Heart left ventricle (tissue), 13 donors: ENCODE results near the gene GAS5.

ENCODE experiments used
- POLR2A ChIP-seq, 2 donors: fragments of 450-650 bp; IDR thresholded peaks; one replicate each; pipeline ENCODE4 v1.6.1; 2017; ENCODE audit warnings: antibody characterized with exemption in 2 of 2, mild to moderate bottlenecking in 2 of 2, moderate library complexity in 2 of 2
- TF ChIP-seq, protein P1 (sequence below), 12 donors: fragments of 200-600 bp; sonication (generic) in 4 of 12; IDR thresholded peaks; one replicate each; pipeline versions ENCODE4 v1.5.0 to v1.8.0; 2018 to 2022; ENCODE audit warnings: antibody characterized with exemption in 12 of 12, mild to moderate bottlenecking in 5 of 12
- donor health status: ischemic (EF 13 %, LVEDD 7.1; RV severe dilation, severe dysfunction).
- donor health status: DM: no; HTN: yes; CAD: no.
- donor health status: DM: no; HTN: no; CAD: no.
- donor health status: ischemic (EF 25% LVEDD 6.9; RV normal size, moderate dysfunction).
- donor health status: ischemic (EF 25% LVEDD 5.7; RV mildly dilated, moderate dysfunction).
- donor health status: ischemic (EF 35%, LVEDD 5.7; RV mildly dilated, moderate dysfunction).
- donor health status: nonischemic (EF 11% LVEDD 7.7; RV severe dilation, severe dysfunction).
- donor health status: DM: yes; HTN: yes; CAD: no.
- donor health status: PGD.
- donor health status: ischemic (EF 29% LVEDD 5.4; RV normal size, mild dysfunction).
- donor health status: nonischemic (EF 23%, LVEDD 6.1; RV moderate dilation, normal function).

DNA sequence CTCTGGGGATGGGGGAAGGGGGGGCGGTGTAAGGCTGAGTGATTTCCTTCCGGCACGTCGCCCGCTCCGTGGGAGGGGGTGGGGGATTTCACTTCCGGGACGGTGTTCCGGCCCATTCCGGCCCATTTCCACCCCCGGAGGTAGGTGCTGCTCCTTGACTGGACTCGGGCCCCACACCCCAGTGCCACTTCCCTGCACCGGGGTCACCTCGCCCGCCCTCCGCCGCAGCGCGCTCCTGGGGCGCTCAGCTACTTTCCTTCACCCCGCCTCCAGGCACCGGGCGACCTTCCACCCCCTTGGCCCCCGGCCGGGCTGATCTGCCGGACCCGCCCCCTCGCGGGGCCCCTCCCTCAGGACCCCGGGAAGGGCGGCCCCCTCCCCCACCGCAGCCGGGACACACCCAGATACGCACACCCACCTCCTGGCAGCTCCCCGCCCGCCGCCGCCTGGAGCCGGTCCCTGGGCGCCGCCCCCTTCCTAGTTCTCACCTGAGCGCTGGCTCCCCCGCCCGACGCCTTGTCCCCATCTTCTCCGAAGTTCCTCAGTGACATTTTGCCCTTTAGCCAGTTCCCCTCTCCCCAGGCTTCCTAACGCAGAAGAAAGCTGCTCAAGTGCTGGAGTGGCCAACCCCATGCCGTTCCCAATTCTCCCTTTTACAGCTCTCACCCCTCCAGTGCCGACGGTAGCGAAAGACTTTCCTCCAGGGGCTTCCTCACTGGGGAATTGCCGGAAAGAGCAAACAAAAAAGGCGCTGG, 654 bp upstream of the GAS5 start, which contains the start of gene ZBTB37:
- TF ChIP-seq, protein P1, sequence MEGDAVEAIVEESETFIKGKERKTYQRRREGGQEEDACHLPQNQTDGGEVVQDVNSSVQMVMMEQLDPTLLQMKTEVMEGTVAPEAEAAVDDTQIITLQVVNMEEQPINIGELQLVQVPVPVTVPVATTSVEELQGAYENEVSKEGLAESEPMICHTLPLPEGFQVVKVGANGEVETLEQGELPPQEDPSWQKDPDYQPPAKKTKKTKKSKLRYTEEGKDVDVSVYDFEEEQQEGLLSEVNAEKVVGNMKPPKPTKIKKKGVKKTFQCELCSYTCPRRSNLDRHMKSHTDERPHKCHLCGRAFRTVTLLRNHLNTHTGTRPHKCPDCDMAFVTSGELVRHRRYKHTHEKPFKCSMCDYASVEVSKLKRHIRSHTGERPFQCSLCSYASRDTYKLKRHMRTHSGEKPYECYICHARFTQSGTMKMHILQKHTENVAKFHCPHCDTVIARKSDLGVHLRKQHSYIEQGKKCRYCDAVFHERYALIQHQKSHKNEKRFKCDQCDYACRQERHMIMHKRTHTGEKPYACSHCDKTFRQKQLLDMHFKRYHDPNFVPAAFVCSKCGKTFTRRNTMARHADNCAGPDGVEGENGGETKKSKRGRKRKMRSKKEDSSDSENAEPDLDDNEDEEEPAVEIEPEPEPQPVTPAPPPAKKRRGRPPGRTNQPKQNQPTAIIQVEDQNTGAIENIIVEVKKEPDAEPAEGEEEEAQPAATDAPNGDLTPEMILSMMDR (IDR thresholded peaks at IDR 0.05): no peak
- TF ChIP-seq POLR2A (IDR thresholded peaks at IDR 0.05): no peak
